ENCODE results near the gene HEXD.

Gene HEXD

DNA sequence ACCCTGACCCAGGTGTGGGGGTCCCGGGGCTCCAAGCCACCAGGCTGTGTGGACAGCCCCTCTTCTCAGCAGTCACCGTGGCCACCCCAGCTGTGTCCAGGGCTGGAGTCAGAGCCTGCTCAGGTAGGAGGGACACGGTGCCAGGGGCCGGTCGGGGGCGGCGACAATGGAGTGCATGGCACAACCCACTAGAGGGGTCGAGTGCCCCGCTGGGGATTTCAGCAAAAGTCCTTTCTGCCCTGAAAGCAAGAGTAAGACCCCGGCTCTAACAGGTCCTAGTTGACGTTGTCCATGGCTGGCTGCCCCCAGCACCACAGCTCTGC is 35.3 kb upstream of the HEXD start:
- TF ChIP-seq SIN3A (IDR thresholded peaks at IDR 0.05; ENCODE audit: borderline replicate concordance, insufficient read depth, low read length) (no peak), TAF1 (IDR thresholded peaks at IDR 0.05; ENCODE audit: borderline replicate concordance, insufficient read depth, low read length) (no peak), FOXP2 (optimal IDR thresholded peaks at IDR 0.05; ENCODE audit: borderline replicate concordance, extremely low read depth, extremely low read length, insufficient read depth) (no peak), POLR2AphosphoS5 (IDR thresholded peaks at IDR 0.05; ENCODE audit: low read depth, low read length) (no peak)
- TF ChIP-seq, protein P1, sequence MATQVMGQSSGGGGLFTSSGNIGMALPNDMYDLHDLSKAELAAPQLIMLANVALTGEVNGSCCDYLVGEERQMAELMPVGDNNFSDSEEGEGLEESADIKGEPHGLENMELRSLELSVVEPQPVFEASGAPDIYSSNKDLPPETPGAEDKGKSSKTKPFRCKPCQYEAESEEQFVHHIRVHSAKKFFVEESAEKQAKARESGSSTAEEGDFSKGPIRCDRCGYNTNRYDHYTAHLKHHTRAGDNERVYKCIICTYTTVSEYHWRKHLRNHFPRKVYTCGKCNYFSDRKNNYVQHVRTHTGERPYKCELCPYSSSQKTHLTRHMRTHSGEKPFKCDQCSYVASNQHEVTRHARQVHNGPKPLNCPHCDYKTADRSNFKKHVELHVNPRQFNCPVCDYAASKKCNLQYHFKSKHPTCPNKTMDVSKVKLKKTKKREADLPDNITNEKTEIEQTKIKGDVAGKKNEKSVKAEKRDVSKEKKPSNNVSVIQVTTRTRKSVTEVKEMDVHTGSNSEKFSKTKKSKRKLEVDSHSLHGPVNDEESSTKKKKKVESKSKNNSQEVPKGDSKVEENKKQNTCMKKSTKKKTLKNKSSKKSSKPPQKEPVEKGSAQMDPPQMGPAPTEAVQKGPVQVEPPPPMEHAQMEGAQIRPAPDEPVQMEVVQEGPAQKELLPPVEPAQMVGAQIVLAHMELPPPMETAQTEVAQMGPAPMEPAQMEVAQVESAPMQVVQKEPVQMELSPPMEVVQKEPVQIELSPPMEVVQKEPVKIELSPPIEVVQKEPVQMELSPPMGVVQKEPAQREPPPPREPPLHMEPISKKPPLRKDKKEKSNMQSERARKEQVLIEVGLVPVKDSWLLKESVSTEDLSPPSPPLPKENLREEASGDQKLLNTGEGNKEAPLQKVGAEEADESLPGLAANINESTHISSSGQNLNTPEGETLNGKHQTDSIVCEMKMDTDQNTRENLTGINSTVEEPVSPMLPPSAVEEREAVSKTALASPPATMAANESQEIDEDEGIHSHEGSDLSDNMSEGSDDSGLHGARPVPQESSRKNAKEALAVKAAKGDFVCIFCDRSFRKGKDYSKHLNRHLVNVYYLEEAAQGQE (IDR thresholded peaks at IDR 0.05; ENCODE audit: insufficient read depth in 1 of 2, low read depth in 2 of 2, low read length in 2 of 2), result no peak

DNA sequence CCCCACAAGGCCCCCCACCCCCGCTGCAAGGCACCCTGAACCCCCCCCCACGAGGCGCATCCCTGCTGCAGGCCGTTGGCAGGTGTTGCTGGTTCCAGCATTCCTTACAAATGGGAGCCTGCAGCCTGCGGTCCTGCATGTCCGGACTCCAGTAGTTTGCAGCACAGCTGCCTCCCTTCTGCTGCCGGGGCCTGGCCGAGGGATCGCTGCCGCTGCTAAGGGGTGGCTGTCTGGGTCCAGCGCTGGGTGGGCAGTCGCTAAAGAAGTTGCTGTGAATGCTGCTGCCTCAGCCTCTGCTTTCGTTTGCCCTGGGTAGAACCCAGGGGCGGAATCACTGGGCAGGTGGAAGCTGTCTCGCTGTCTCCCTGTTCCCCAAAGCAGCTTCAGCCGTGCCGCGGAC is 34.7 kb upstream of the HEXD start:
- TF ChIP-seq SIN3A (IDR thresholded peaks at IDR 0.05; ENCODE audit: borderline replicate concordance, insufficient read depth, low read length) (no peak), TAF1 (IDR thresholded peaks at IDR 0.05; ENCODE audit: borderline replicate concordance, insufficient read depth, low read length) (no peak), POLR2AphosphoS5 (IDR thresholded peaks at IDR 0.05; ENCODE audit: low read depth, low read length) (no peak), FOXP2 (optimal IDR thresholded peaks at IDR 0.05; ENCODE audit: borderline replicate concordance, extremely low read depth, extremely low read length, insufficient read depth) (no peak)
- TF ChIP-seq, protein P1 (IDR thresholded peaks at IDR 0.05; ENCODE audit: insufficient read depth in 1 of 2, low read depth in 2 of 2, low read length in 2 of 2), result no peak

DNA sequence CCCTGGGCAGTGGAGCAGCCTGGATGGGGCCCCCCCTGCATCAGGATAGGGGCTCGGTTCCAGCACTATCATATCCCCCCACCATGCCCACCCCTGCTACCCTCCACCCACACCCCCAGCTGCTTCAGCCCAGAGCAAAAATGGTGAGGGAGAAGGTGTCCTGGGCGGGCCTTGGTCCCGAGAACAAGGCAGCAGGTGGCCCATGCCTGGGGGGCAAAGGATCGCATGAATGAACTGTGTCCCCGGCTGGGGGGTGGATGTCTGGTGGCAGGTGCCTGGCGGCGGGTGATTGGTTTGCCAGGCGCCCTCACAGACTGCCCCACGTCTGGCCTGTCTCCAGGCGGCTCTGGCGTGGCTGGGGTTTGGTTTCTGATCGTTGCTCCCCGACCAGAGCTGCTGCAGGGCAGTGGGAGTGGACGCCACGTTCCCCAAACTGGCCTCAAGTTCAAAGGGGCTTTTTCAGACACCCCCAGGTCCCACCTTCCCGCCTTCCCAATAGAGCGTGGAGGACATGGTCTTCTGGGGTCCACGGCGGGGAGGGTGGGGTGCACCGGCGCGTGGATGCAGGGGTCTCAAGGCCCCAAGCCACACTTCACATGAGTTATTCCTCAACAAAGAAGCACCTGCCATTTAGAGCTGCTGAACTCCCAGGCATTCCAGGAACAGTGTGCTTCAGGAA is 34.0 kb upstream of the HEXD start:
- TF ChIP-seq, protein P1 (IDR thresholded peaks at IDR 0.05; ENCODE audit: insufficient read depth in 1 of 2, low read depth in 2 of 2, low read length in 2 of 2), result no peak
- TF ChIP-seq POLR2AphosphoS5 (IDR thresholded peaks at IDR 0.05; ENCODE audit: low read depth, low read length) (no peak), SIN3A (IDR thresholded peaks at IDR 0.05; ENCODE audit: borderline replicate concordance, insufficient read depth, low read length) (no peak), TAF1 (IDR thresholded peaks at IDR 0.05; ENCODE audit: borderline replicate concordance, insufficient read depth, low read length) (no peak), FOXP2 (optimal IDR thresholded peaks at IDR 0.05; ENCODE audit: borderline replicate concordance, extremely low read depth, extremely low read length, insufficient read depth) (no peak)

DNA sequence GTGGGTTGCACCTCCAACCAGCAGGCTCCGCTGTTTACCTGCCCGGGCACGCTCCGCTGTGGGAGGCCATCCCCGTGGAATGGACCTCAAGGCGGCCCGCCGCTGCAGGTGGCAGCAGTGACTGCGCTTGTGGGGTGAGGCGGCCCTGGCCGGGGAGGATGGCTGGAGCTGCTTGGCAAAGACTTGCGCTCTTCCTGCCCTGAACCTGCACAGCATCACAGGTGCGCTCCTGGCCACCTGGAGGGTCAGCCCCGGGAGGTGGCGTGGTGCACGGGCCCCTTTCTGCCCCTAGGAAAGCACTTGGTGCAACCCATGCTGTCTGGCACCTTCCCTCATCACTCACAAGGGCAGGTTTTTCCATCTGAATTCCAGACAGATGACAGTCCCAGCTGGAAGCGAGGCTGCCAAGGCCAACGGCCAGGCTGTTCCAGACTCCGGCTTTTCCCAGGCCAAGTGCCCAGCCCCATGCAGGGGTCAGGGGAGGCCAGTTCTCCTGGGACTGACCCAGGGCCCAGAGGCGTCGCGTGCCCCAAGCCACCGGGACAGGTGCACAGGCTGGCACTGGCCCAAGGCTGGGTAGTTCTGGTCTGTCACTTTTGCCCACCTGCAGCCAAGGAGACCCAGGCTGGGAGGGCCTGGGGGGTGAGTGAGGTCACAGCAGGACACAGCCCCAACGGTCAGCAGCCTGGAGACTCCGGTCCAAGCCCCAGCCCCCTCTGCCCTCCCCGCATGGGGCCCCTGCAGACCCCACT is 33.2 kb upstream of the HEXD start:
- TF ChIP-seq FOXP2 (optimal IDR thresholded peaks at IDR 0.05; ENCODE audit: borderline replicate concordance, extremely low read depth, extremely low read length, insufficient read depth), result no peak
- TF ChIP-seq TAF1 (IDR thresholded peaks at IDR 0.05; ENCODE audit: borderline replicate concordance, insufficient read depth, low read length), result no peak
- no peak for TF ChIP-seq SIN3A (IDR thresholded peaks at IDR 0.05; ENCODE audit: borderline replicate concordance, insufficient read depth, low read length)
- TF ChIP-seq, protein P1 (IDR thresholded peaks at IDR 0.05; ENCODE audit: insufficient read depth in 1 of 2, low read depth in 2 of 2, low read length in 2 of 2), result no peak
- no peak for TF ChIP-seq POLR2AphosphoS5 (IDR thresholded peaks at IDR 0.05; ENCODE audit: low read depth, low read length)
